Inflammatory macrophage treated with lipopolysaccharide for 4 hours (primary cell): ENCODE data around the gene TGIF2.
"Not testable (repeated sequence)": the region's sequence is repeated elsewhere in the genome, so short reads cannot be mapped to it uniquely, and the experiment has no call there.

Experiments used
- DNase-seq: peaks from one replicate; pipeline ENCODE4 v3.0.0-alpha.2; 2020

Gene TGIF2

DNA sequence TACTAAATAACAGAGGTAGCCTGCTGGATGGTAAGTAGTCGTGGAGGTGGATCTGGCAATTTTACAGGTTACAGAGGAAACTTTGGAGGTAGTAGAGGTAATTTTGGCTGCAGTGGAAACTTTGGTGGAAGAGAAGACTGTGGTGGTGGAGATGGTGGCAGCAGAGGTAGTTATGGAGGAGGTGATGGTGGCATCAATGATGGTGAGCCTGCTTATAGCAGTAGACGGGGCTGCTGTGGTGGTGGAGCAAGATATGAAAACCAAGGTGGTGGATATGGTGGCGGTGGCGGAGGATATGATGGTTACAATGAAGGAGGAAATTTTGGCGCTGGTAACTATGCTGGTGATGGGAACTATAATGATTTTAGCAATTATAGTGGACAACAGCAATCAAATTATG lies 47.5 kb downstream of the TGIF2 start:
- DNase-seq: no peak

DNA sequence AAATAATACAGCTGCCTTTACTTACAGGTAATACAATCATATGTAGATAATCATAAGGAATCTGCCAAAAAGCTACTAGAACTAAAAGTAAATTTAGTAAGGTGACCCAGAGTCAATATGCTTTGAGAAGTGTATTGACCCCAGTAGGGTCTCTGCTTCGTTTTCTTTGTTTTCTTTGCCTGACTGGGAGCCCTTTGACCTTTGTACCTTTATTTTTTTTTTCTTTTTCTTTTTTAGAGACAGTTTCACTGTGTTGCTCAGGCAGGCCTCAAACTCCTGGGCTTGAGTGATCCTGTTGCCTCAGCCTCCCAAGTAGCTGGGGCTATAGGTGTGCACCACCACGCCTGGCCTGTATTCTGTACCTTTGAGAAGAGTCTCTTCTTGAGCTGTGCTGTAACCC lies 50.0 kb downstream of the TGIF2 start:
- no peak for DNase-seq

DNA sequence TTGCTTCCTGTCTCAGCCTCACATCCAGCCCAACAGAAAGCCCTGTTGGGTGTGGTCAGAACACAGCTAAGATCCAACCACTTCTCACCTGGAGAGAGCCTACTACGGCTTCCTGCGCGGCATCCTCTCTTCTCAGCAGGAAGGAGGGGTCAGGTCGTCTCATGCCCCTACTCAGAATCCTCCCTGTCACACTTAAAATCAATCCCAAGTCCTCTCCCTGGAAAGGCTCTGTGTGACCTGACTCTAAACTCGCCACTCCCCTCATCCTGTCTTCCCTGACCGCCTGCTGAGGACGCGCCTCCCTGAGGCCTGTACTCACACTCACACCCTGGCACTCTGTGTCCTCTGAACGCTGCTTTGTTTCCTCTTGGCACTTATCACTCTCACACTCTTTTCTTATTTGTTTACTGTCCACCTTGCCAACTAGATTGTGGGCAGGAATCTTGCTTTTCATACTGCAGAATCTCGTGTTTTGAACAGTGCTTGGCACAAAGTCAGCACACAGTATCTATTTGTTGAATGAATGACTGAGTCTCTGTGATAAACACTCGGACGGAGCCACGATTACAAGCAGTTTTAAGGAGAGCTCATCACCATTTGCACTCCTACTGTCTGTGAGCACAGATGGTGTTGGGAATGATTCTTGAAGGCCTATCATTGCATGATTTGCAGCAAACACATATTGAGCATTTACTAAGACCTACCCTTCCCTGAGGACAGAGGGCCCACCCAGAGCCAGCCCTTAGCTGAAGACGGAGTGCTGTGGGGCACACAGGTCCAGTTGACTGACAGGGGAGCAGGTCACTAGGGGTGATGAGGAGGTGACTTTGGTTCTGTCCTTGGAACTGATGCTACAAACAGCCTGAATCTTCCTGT lies 50.9 kb downstream of the TGIF2 start:
- no peak for DNase-seq

DNA sequence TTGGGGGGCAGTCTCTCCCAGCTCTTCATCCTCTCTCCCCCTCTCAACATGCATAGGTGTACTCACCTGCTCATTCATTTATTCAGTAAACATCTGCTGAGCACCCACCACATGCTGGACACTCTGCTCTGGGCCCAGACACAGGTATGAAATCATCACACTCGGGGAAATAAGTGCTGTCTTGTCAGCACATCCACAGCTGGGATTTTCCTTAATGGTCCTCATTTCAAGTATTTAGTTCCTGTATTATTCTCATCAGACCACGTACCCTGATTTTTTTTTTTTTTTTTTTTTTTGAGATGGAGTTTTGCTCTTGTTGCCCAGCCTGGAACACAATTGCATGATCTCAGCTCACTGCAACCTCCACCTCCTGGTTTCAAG lies 51.5 kb downstream of the TGIF2 start:
- no peak for DNase-seq

DNA sequence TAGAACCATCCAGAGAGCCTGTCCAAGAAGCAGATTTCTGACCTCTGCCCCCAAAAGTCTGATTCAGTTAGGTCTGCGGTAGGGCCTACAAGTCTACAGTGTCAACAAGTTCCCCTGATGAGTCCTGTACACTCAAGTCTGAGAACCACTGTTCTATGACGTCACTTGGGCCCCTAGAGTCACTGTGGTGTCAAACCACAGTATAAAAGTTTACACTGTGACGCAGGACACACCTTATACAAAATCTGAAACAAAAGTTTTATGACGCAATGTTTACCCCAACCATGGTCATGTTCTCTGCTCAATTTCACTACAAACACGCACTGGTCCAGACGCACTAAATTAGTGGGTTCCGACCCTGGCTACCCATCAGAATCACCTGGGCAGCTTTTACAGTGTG lies 54.7 kb downstream of the TGIF2 start:
- DNase-seq: no peak

DNA sequence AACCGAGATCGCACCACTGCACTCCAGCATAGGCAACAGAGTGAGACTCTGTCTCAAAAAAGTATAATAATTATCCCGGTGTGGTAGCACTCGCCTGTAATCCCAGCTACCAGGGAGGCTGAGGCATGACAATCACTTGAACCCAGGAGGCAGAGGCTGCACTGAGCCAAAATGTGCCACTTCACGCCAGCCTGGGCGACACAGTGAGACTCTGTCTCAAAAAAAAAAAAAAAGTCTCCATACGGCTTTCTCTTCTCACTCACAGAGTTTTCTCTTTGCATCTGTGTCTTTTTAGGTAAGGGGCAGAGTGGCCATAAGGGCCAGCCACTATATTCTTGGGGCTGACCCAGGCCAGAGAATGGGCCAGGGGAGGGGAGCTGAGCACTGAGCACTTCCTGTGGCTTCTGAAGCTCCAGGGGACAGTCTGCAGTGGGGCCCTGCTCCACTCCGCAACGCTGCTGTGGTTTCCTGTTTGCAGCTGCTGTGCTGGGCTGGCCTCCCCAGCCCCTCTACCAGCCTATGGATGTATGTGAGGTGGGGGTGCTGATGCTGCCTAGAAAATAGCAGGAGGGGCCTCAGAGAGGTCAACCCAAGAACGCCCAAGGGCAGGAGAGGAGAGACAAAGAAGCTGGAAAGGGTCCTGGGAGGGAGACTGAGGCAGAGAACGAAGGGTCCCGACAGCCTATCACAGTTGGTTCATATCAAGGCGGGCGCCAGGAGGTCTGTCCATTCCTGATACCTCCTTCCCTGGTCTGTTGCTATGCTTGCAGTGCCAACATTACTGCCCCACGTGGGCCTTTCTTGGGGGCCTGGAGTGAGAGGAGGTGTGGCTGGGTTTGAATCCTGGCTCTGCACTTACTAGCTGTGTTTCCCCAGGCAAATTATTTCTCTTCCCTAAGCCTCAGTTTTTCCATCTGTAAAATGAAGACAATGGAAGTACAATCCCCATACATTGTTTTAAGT lies 56.6 kb downstream of the TGIF2 start:
- DNase-seq: no peak

DNA sequence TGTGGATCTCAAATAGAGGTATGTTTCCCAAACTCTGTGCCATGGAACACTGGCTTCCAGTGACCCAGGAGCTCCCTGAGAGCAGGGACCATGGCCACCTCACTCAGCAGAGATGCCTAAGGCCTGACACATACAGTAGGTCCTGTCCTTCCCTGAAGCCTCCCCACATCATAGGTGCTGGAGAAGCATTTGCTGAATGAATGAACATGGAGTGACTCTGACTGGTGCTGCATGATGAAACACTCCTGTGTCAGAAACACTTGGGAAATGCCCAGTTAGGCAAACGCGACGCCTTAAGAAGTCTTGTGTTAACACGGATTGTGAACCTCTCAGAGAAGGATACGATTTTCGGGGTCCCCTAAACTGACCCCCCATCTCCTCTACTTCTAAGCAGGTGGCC lies 58.2 kb downstream of the TGIF2 start:
- DNase-seq: peak; percentile 43

DNA sequence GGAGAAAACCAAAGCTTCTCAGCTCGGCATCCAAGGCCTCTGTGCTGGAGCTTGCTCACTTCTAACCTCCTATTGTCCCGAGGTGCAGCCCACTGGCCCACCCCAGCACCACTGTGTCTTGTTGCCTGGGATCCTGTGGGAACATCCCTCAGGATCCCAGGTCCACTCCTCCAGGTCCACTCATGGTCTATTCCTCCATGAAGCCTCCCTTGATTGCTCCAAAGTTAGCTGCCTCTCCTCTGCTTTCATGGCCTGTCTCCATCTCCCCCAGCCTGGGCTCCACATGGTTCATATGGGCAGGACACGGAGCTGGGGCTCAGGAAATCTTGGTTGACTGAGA lies 58.7 kb downstream of the TGIF2 start:
- no peak for DNase-seq

DNA sequence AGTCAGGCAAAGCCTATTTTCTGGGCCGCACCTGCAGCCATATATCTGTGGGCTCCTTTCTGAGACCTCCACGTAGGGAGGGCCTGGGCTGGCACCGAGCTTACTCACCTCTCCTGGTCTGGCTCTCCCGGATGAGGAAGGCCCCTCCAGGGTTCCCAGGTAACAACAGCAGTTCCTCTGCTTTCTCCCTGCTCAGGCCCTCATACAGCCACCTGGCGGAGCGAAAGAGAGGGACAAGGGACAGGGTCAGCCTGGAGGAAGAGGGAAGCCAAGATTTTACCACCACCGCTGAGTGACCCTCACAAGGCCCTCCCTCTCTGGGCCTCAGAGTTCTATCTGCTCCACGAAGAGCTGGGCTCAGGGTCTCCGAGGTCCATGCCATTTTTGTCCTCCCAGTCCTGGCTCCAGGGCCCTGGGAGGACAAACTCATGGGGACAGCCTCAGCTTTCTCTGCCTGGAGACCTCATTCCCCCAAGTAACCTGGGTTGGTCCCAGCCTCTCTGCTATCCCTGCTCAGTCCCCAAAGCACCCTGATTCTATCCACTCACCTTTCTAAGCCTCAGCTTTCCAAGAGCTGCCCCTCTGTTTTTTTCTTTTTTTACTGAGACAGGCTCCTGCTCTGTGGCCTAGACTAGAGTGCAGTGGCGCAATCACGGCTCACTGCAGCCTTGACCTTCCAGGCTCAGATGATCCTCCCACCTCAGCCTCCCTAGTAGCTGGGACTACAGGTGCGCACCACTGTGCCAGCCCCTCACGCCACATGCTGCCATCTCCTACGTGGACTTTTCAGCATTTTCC lies 59.3 kb downstream of the TGIF2 start:
- no peak for DNase-seq

DNA sequence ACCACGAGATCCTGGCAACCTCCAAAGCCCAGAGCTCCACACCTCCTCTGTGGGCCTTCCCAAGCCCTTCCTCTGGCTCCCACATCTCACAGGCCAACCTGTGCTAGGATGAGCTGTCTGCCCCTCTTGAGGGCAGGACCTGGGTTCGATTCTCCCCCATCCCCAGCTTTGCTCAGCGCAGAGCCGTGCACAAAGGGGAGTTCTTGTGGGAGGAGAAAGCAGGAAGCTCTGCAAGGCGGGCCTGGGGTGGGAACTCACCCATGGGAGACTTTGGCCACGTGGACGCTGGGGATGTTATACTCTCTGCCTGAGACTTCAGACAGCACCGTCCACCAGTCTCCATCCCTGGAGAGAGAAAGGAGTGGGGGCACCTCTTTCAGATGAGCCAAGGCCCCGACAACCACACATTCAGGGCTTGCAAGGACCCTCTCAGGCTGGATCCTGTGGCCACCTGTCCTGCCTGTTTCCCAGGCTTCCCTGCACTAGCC lies 59.9 kb downstream of the TGIF2 start:
- no peak for DNase-seq

DNA sequence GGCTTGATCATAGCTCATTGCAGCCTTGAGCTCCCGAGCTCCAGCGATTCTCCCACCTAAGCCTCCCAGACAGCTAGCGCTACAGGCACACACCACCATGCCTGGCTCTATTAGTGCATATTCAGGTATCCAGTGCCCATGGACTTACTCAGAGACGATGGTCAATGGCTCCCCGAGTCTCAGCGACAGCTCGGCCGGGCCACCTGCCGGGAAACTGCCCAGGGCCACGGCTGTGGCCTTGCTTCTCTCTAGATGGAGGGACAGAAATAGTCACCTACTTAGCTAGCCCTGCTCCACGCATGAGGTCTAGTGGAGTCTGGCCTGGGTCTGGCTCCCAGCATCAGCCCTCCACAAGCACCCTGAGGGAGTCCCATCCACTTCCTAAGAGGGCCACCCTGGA lies 60.9 kb downstream of the TGIF2 start:
- DNase-seq: no peak

DNA sequence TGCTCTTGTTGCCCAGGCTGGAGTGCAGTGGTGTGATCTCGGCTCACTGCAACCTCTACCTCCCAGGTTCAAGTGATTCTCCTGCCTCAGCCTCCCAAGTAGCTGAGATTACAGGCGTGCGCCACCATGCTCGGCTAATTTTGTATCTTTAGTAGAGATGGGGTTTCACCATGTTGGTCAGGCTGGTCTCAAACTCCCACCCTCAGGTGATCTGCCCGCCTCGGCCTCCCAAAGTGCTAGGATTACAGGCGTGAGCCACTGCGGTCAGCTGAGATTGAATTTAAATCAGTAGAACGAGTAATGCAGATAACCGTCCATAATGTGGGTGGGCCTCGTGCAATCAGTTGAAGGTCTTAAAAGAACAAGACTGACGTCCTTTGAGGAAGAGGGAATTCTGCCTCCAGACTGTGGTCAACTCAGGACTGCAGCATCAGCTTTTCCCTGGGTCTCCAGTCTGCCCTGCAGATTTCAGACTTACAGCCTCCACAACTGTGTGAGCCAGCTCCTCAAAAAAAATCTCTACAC lies 65.5 kb downstream of the TGIF2 start:
- DNase-seq: not testable (repeated sequence)

DNA sequence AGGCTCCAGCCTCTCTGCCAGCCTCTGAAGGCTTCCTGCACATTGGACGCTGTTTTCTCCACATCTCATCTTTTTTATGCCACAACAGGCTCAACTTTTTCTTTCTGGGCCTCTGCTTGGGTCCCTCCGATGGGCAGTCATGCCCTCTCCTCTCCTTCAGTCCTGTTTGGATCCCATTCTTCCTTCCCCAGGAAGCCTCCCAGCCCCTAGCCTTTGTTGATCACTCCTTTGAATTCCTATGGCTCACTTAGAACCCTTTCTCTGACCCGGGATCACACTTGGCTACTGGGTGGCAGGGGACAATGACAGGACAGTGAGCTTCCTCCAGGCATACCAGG lies 68.1 kb downstream of the TGIF2 start:
- no peak for DNase-seq

DNA sequence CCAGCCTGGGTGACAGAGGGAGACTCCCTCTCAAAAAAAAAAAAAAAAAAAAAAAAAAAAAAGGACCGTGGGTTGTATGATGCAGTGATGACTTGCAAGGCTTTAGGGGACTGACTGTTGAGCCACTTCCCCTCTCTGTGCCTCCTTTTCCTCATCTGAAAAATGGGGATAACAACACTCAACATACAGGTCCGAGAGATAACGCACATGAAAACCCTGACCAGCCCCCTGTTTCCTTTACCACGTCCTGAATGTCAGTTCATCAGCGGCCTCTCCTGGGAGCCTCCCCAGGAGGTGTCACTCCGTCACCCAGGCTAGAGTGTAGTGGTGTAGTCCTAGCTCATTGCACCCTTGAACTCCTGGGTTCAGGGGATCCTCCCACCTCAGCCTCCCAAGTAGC lies 68.7 kb downstream of the TGIF2 start:
- peak; percentile 41 for DNase-seq
